COR-L47 (cell line): ENCODE data around the gene TLCD2.
A peak's percentile ranks its signal among the peaks of the same experiment; 100 is the strongest.
"Not testable (repeated sequence)": the region's sequence is repeated elsewhere in the genome, so short reads cannot be mapped to it uniquely, and the experiment has no call there.

Source experiments
- DNase-seq: peaks from one replicate; lab custom pipeline; 2025; lab: John Stamatoyannopoulos, UW

The TLCD2 gene

GRCh38 chr17:1686086-1686485, 24.1 kb downstream of the TLCD2 start:
- no peak for DNase-seq

- DNase-seq, result peak; percentile 87
Observed at GRCh38 chr17:1684378-1685189, 25.6 kb downstream of the TLCD2 start, which contains the start of gene PRPF8. PRPF8 (minus strand) TSS chr17:1684867; CDS start chr17:1684571, 296 bp downstream.

GRCh38 chr17:1683459-1683858, 26.7 kb downstream of the TLCD2 start:
- DNase-seq, result no peak

GRCh38 chr17:1676401-1676800, 33.8 kb downstream of the TLCD2 start:
- DNase-seq, result no peak

- no peak for DNase-seq
Observed at GRCh38 chr17:1673041-1673785, 37.0 kb downstream of the TLCD2 start.

GRCh38 chr17:1663934-1664333, 46.2 kb downstream of the TLCD2 start:
- not testable (repeated sequence) for DNase-seq

GRCh38 chr17:1661045-1661444, 49.1 kb downstream of the TLCD2 start:
- no peak for DNase-seq

GRCh38 chr17:1658100-1658499, 52.1 kb downstream of the TLCD2 start:
- DNase-seq, result no peak

GRCh38 chr17:1653735-1654134, 56.4 kb downstream of the TLCD2 start:
- no peak for DNase-seq

- DNase-seq, result not testable (repeated sequence)
Observed at GRCh38 chr17:1652794-1653193, 57.4 kb downstream of the TLCD2 start.
